ENCODE measurements around the gene ZNF683. TPM values are rescaled to one million over a fixed set of nuclear protein-coding genes. Genes with fewer than 3 reads are reported as not detected.
"Not testable (repeated sequence)": the region's sequence is repeated elsewhere in the genome, so short reads cannot be mapped to it uniquely, and the experiment has no call there.

ZNF683 gene
- not detected for total RNA-seq

DNA sequence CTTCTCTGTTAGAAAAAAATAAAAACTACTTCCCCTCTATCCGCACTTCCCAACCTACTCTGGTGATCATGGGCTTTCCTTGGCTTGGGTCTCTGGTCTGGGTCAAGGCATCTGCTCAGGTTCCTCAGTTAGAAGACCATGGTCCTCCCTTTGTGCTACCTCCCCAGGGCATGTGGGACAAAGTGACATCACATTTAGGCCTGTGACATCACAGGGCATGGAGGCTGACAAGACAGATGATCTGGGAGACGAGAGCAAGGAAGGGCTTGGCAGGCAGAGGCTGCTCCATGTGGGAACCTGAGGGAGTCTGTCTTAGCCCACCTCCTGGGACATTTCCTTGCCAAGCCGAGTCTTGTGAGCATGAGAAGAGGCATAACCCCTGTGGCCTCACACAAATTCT lies at the start of gene ZNF683:
Gene ZNF683 (minus strand): TSS at position 140 of the 400 bp plus-strand sequence. CDS start 4,179 bp downstream, outside the sequence.
- Mint-ChIP-seq H3K27me3 (peaks cover 13 to 24% of the 10 kb centered on the region in 2 donors), H3K4me1 (ENCODE audit: low read depth in 2 of 2) (peaks cover 66 to 76% of the 10 kb centered on the region in 2 donors), H3K27ac (peak within 1 kb of the TSS in 1 of 2 donors; percentile 58), H3K4me3 (peak within 1 kb of the TSS; percentile 56)
- ATAC-seq; DNase-seq (ENCODE audit: low spot score); H3K9me3 Mint-ChIP-seq; H3K36me3 Mint-ChIP-seq: not testable (repeated sequence)

GRCh38 chr1:26419494-26419893 lies 46.9 kb upstream of the ZNF683 start:
- Mint-ChIP-seq H3K36me3 (no peaks in the 10 kb centered on the region), H3K4me3 (no peak overlapping the region), H3K4me1 (ENCODE audit: low read depth in 2 of 2) (no peaks in the 10 kb centered on the region), H3K27ac (no peak overlapping the region), H3K27me3 (peaks cover 20 to 29% of the 10 kb centered on the region in 2 donors), H3K9me3 (no peaks in the 10 kb centered on the region)
- no peak for DNase-seq (ENCODE audit: low spot score)
- no peak for ATAC-seq

DNA sequence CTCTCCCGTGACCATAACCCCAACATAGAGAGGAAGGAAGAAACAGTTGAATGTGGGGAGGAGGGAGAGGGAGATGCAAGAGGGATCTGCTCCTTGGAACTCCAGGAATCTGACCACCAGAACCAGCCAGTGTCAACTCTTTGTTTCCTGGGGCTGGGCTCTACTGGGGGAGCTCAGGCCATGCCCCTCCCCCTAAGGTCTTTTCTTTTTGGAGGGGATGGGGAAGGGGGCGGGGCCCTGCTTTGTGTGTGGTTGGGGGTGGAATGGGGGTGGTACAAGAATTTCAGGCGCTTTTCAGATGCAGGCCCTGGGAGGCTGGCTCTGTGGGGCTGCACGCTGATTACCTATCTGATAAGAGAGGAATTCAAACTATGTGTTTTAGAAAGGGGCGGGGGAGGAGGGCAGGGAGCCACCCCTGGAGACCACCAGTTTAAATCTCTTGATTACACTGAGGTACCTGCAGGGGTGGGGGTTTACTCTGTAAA lies 46.4 kb upstream of the ZNF683 start:
- Mint-ChIP-seq H3K9me3 (no peaks in the 10 kb centered on the region), H3K4me1 (ENCODE audit: low read depth in 2 of 2) (no peaks in the 10 kb centered on the region), H3K4me3 (no peak overlapping the region), H3K36me3 (no peaks in the 10 kb centered on the region), H3K27ac (no peak overlapping the region), H3K27me3 (peaks cover 26 to 35% of the 10 kb centered on the region in 2 donors)
- ATAC-seq = no peak
- no peak for DNase-seq (ENCODE audit: low spot score)

DNA sequence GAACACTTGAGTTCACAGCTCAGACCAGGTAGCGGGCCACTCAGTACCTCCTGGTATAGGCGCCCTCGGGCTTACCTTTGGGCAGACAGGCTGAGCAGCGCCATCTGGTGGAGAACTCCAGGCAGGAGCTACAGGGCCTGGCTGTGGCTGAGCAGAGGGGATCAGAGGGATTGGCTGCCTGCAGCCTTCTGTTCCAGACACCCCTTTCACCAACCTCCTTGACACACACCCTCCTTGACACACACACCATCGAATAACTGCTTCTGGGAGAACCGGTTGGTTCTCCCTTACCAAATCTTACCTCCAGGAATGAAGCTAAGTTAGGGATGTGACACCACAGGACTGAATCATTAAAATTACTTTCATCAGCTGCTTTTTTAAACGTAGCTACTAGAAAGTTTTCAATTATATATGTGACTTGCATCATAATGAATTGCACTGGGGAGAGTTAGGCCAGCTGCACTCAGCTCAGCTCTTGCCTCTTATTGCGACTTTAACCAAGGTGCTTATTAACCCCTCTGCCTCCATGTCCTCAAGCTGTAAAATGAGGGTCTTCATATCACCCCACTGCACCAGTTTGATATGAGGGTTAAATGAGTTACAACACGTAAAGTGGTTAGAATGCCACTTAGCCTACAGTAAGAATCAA lies 44.7 kb upstream of the ZNF683 start:
- Mint-ChIP-seq H3K9me3 (peaks cover 3% of the 10 kb centered on the region), H3K4me1 (ENCODE audit: low read depth in 2 of 2) (no peaks in the 10 kb centered on the region), H3K27me3 (peaks cover 30 to 52% of the 10 kb centered on the region in 2 donors), H3K36me3 (no peaks in the 10 kb centered on the region), H3K27ac (no peak overlapping the region), H3K4me3 (no peak overlapping the region)
- ATAC-seq (peak; percentile 91 to 93), DNase-seq (ENCODE audit: low spot score) (peak; percentile 85)

GRCh38 chr1:26413031-26413430 lies 40.5 kb upstream of the ZNF683 start:
- Mint-ChIP-seq H3K9me3 (peaks cover 3% of the 10 kb centered on the region), H3K4me1 (ENCODE audit: low read depth in 2 of 2) (peaks cover 15 to 18% of the 10 kb centered on the region in 2 donors), H3K27ac (no peak overlapping the region), H3K4me3 (no peak overlapping the region), H3K36me3 (no peaks in the 10 kb centered on the region), H3K27me3 (peaks cover 46 to 58% of the 10 kb centered on the region in 2 donors)
- ATAC-seq (no peak), DNase-seq (ENCODE audit: low spot score) (no peak)

GRCh38 chr1:26412180-26412840 lies 39.8 kb upstream of the ZNF683 start:
- H3K27me3 Mint-ChIP-seq = peaks cover 46 to 58% of the 10 kb centered on the region in 2 donors
- no peak overlapping the region for H3K4me3 Mint-ChIP-seq
- H3K4me1 Mint-ChIP-seq (ENCODE audit: low read depth in 2 of 2) = peaks cover 15 to 18% of the 10 kb centered on the region in 2 donors
- peaks cover 3% of the 10 kb centered on the region for H3K9me3 Mint-ChIP-seq
- DNase-seq (ENCODE audit: low spot score) (no peak), ATAC-seq (no peak)
- no peak overlapping the region for H3K27ac Mint-ChIP-seq
- no peaks in the 10 kb centered on the region for H3K36me3 Mint-ChIP-seq

GRCh38 chr1:26411624-26412074 lies 39.1 kb upstream of the ZNF683 start:
- Mint-ChIP-seq H3K36me3 (no peaks in the 10 kb centered on the region), H3K9me3 (peaks cover 3% of the 10 kb centered on the region), H3K27me3 (peaks cover 46 to 60% of the 10 kb centered on the region in 2 donors), H3K27ac (no peak overlapping the region), H3K4me3 (no peak overlapping the region), H3K4me1 (ENCODE audit: low read depth in 2 of 2) (peaks cover 15 to 18% of the 10 kb centered on the region in 2 donors)
- DNase-seq (ENCODE audit: low spot score) = no peak
- ATAC-seq = no peak

- H3K36me3 Mint-ChIP-seq = no peaks in the 10 kb centered on the region
- peaks cover 49 to 66% of the 10 kb centered on the region in 2 donors for H3K27me3 Mint-ChIP-seq
- H3K9me3 Mint-ChIP-seq = peaks cover 3% of the 10 kb centered on the region
- no peak within 1 kb of the TSS for H3K27ac Mint-ChIP-seq
- ATAC-seq (peak; percentile 28 to 33), DNase-seq (ENCODE audit: low spot score) (no peak)
- peaks cover 15 to 18% of the 10 kb centered on the region in 2 donors for H3K4me1 Mint-ChIP-seq (ENCODE audit: low read depth in 2 of 2)
- no peak within 1 kb of the TSS for H3K4me3 Mint-ChIP-seq
Observed at GRCh38 chr1:26410706-26411623, 38.4 kb upstream of the ZNF683 start, which contains the start of gene LIN28A. Gene LIN28A, plus strand, starts transcription at chr1:26410817. Its CDS starts 75 bp downstream, at chr1:26410892.

DNA sequence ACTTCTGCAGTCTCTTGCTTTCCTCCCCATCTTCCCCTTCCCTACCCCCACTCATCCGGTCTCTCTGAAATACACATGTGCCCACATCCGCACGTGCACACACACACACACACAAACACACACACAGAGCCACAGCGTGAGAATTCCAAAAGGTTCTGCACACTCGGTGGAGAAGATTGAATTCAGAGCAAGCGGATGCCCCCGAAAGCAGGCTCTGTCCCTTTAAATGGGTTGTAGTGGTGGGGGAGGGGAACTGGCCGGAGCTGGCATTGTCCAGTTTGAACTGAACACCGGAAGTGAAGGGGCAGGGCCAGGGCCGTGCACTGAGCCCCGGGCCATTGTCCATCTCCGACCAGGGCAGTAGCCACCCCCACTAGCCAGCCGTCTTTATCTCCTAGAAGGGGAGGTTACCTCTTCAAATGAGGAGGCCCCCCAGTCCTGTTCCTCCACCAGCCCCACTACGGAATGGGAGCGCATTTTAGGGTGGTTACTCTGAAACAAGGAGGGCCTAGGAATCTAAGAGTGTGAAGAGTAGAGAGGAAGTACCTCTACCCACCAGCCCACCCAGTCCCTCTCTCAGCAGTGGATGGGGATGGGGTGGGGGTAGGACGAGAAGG lies 36.7 kb upstream of the ZNF683 start:
- Mint-ChIP-seq H3K27ac (no peak overlapping the region), H3K4me3 (no peak overlapping the region), H3K9me3 (peaks cover 3% of the 10 kb centered on the region), H3K36me3 (no peaks in the 10 kb centered on the region), H3K27me3 (peaks cover 45 to 55% of the 10 kb centered on the region in 2 donors), H3K4me1 (ENCODE audit: low read depth in 2 of 2) (peaks cover 15 to 18% of the 10 kb centered on the region in 2 donors)
- ATAC-seq (no peak), DNase-seq (ENCODE audit: low spot score) (no peak)

DNA sequence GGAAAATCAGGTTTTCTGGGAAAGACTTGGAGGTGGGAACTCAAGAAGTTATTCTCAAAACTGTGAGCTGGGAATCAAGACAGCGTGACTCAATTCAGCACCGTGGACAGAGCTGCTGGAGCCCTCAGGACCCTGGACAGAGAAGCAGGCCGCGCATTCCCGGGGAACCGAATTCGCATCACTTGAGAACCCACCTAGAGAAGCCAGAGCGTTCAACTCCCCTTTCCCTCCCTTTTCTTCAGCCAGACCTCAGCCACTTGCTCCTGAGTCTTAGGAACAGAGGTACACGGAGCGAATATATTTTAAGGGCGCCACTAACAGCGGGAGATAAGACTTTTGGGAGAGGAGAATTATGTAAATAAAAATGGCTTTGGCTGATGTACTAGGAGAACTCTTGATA lies 36.1 kb upstream of the ZNF683 start:
- no peak overlapping the region for H3K4me3 Mint-ChIP-seq
- H3K9me3 Mint-ChIP-seq = peaks cover 3% of the 10 kb centered on the region
- H3K27me3 Mint-ChIP-seq = peaks cover 45 to 55% of the 10 kb centered on the region in 2 donors
- DNase-seq (ENCODE audit: low spot score) (peak; percentile 79), ATAC-seq (peak; percentile 74 to 84)
- no peaks in the 10 kb centered on the region for H3K36me3 Mint-ChIP-seq
- no peak overlapping the region for H3K27ac Mint-ChIP-seq
- peaks cover 15 to 18% of the 10 kb centered on the region in 2 donors for H3K4me1 Mint-ChIP-seq (ENCODE audit: low read depth in 2 of 2)

DNA sequence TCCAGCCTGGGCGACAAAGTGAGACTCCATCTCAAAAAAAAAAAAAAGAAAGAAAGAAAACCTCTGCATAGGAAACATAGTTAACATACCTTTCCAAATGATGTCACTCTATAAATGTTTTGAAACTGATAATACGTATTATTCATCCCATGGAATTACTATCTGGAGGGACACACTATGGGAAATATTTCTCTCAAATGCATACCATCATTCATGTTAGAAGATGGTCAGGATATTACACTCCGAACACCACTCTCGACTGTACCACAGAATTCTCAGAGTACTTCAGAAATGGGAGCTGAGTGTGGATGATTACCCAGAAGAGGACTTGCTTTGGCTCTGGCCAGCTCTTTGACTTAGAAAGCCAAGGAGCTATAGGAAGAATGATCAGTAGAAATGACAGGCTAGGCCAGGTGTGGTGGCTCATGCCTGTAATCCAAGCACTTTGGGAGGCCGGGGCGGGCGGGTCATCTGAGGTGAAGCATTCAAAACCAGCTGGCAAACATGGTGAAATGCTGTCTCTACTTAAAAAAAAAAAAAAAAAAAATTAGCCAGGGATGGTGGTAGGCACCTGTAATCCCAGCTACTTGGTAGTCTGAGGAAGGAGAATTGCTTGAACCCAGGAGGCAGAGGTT lies 32.8 kb upstream of the ZNF683 start:
- Mint-ChIP-seq H3K27me3 (peaks cover 39 to 59% of the 10 kb centered on the region in 2 donors), H3K27ac (no peak overlapping the region), H3K4me1 (ENCODE audit: low read depth in 2 of 2) (peaks cover 12 to 15% of the 10 kb centered on the region in 2 donors), H3K9me3 (no peaks in the 10 kb centered on the region), H3K4me3 (no peak overlapping the region), H3K36me3 (no peaks in the 10 kb centered on the region)
- DNase-seq (ENCODE audit: low spot score) (no peak), ATAC-seq (no peak)

- Mint-ChIP-seq H3K4me3 (no peak overlapping the region), H3K27me3 (peaks cover 37 to 55% of the 10 kb centered on the region in 2 donors), H3K36me3 (no peaks in the 10 kb centered on the region), H3K27ac (no peak overlapping the region), H3K9me3 (no peaks in the 10 kb centered on the region), H3K4me1 (ENCODE audit: low read depth in 2 of 2) (peaks cover 10 to 13% of the 10 kb centered on the region in 2 donors)
- no peak for ATAC-seq
- DNase-seq (ENCODE audit: low spot score) = no peak
Observed at GRCh38 chr1:26404641-26405040, 32.1 kb upstream of the ZNF683 start.

Data from natural killer cell treated with Interleukin-12 subunit alpha and Interleukin-12 subunit beta and Interleukin-15 and Interleukin-18, amount 100 ng/mL, for 72 hours (primary cell).